OCI-LY7 (cell line): ENCODE results near the gene DIP2C. TPM values are rescaled to one million over a fixed set of nuclear protein-coding genes. Genes with fewer than 3 reads are reported as not detected.

Experiments
- BruUV-seq: library from RNA; stranded (reverse); fragments of 400-500 nt; replicated peaks from 2 replicates; lab custom pipeline; 2021; lab: Mats Ljungman, UMichigan
- CTCF ChIA-PET: fragments of 300-600 bp; sonication (Branson Sonifier 250); formaldehyde crosslinking; loops from one replicate; lab custom pipeline; 2022; ENCODE audit warnings: antibody characterized with exemption; ENCODE audit not compliant: unreplicated experiment; lab: Charles Lee
- POLR2A ChIA-PET: fragments of 300-600 bp; sonication (Branson Sonifier 250); formaldehyde crosslinking; loops from one replicate; lab custom pipeline; 2022; ENCODE audit warnings: antibody characterized with exemption; lab: Charles Lee
- DNase-seq: peaks from one replicate; pipeline ENCODE4 v3.0.0-alpha.2; 2015; ENCODE audit warnings: low spot score
- H2AFZ ChIP-seq: fragments of 200-600 bp; sonication (generic), shearing (Covaris generic); 2 replicates; pipeline ENCODE4 v1.6.1; 2014; ENCODE audit warnings: mild to moderate bottlenecking, antibody characterized with exemption, low read length, moderate library complexity
- H3K27ac ChIP-seq: fragments of 200-600 bp; sonication (generic); 2 replicates; pipeline ENCODE4 v1.5.1; 2014; ENCODE audit warnings: mixed run types, low read depth, mild to moderate bottlenecking, moderate library complexity, low read length, inconsistent platforms; ENCODE audit not compliant: poor library complexity, severe bottlenecking
- H3K36me3 ChIP-seq: fragments of 200-600 bp; sonication (generic); 2 replicates; pipeline ENCODE4 v1.6.1; 2014; ENCODE audit warnings: mild to moderate bottlenecking, antibody characterized with exemption, low read length, moderate library complexity, mixed read lengths; ENCODE audit not compliant: insufficient read depth
- H3K4me1 ChIP-seq: fragments of 200-600 bp; sonication (generic); 2 replicates; pipeline ENCODE4 v1.5.1; 2014; ENCODE audit warnings: mild to moderate bottlenecking, low read length; ENCODE audit not compliant: insufficient read depth, poor library complexity, severe bottlenecking
- H3K4me2 ChIP-seq: fragments of 200-600 bp; sonication (generic); 2 replicates; pipeline ENCODE4 v1.6.1; 2014; ENCODE audit warnings: mild to moderate bottlenecking, low read length
- H3K4me3 ChIP-seq: fragments of 200-600 bp; sonication (generic); 2 replicates; pipeline ENCODE4 v1.5.1; 2014; ENCODE audit warnings: mild to moderate bottlenecking, low read depth, low read length; ENCODE audit not compliant: poor library complexity, severe bottlenecking
- H3K79me2 ChIP-seq: fragments of 200-600 bp; sonication (generic); 2 replicates; pipeline ENCODE4 v1.6.1; 2016; ENCODE audit warnings: low read depth, mild to moderate bottlenecking, low read length, moderate library complexity, mixed read lengths; ENCODE audit not compliant: insufficient read depth
- H3K9me2 ChIP-seq: fragments of 200-600 bp; sonication (generic); 2 replicates; pipeline ENCODE4 v1.6.1; 2016; ENCODE audit warnings: mild to moderate bottlenecking, low read length, mixed read lengths; ENCODE audit not compliant: insufficient read depth
- H3K9me3 ChIP-seq: fragments of 200-600 bp; sonication (generic); 2 replicates; pipeline ENCODE4 v1.6.1; 2014; ENCODE audit warnings: mild to moderate bottlenecking, mixed run types, low read length, mixed read lengths
- H4K20me1 ChIP-seq: fragments of 200-600 bp; sonication (generic); 2 replicates; pipeline ENCODE4 v1.6.1; 2014; ENCODE audit warnings: mild to moderate bottlenecking, antibody characterized with exemption, low read length, moderate library complexity, mixed read lengths; ENCODE audit not compliant: insufficient read depth
- EZH2phosphoT487 ChIP-seq: fragments of 200-600 bp; sonication (generic); IDR thresholded peaks from 2 replicates; pipeline ENCODE4 v1.6.1; 2018; ENCODE audit warnings: low read depth, borderline replicate concordance, mild to moderate bottlenecking, mixed run types, antibody characterized with exemption, low read length, moderate library complexity, mixed read lengths
- intact Hi-C: fragments of 100-400 bp; cut with micrococcal nuclease; formaldehyde crosslinking; loops from one replicate; pipeline ENCODE4 v1.10.0; 2022; ENCODE audit not compliant: unreplicated experiment
- total RNA-seq, 2 experiments: library from RNA; depleted of rRNA in 1 of 2; stranded (reverse); fragments of >200 nt in 1 of 2; shearing (Covaris generic) in 1 of 2; gene quantifications; 2 replicates each; pipeline ENCODE4 v1.2.3, GENCODE V29; 2014 to 2022
- TF ChIP-seq, protein P1 (sequence below): fragments of 200-600 bp; sonication (generic); conservative IDR thresholded peaks from 2 replicates; pipeline ENCODE4 v1.5.1; 2014; ENCODE audit warnings: mild to moderate bottlenecking, antibody characterized with exemption, low read length, moderate library complexity, mixed read lengths

The DIP2C gene
- total RNA-seq, 2 experiments from 2014 or later: 10.9 to 29.5 TPM

DNA sequence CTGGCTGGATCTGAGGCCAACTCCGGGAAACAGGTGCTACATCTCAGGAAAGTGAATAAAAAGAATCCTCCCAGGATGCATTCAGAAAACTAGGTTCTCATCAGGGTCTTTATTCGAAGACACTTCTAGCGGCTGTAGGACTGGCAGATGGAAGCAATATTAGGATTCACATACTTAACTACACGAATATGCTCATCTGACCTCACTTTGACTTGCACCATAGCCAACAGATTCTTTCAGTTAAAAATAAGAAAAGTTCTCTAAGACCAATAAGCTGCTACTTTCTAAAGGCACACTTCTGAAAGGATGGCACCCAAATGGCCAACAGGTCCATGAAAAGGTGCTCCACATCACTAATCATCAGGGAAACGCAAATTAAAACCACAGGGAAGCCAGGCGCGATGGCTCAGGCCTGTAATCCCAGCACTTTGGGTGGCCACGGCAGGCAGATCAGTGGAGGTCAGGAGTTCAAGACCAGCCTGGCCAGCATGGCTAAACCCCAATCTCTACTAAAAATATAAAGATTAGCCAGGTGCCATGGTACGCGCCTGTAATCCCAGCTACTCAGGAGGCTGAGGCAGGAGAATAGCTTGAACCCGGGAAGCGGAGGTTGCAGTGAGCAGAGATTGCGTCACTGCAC, 296.2 kb downstream of the DIP2C start:
- Histone ChIP-seq H3K36me3 (peaks cover 19% of the 10 kb centered on the region; the same call in 1 of the 2 replicates), H3K27ac (no peak overlapping the region), H3K9me3 (no peaks in the 10 kb centered on the region), H3K4me2 (no peak overlapping the region), H3K4me1 (peaks cover 16% of the 10 kb centered on the region), H4K20me1 (no peaks in the 10 kb centered on the region), H3K79me2 (no peaks in the 10 kb centered on the region), H2AFZ (no peak overlapping the region), H3K9me2 (no peaks in the 10 kb centered on the region), H3K4me3 (no peak overlapping the region)
- ChIA-PET POLR2A (interaction anchor here (0.6 kb wide), 1 partner anchor 23 kb away, joined by 3 read pairs; no protein-coding TSS in a partner anchor), CTCF (no interaction called here)
- no peak for DNase-seq
- BruUV-seq: no TSS peak
- intact Hi-C loops: loop anchor here (10.0 kb wide), 1 partner anchor 142 kb away; no protein-coding TSS in a partner anchor
- no peak for TF ChIP-seq EZH2phosphoT487
- TF ChIP-seq, protein P1, sequence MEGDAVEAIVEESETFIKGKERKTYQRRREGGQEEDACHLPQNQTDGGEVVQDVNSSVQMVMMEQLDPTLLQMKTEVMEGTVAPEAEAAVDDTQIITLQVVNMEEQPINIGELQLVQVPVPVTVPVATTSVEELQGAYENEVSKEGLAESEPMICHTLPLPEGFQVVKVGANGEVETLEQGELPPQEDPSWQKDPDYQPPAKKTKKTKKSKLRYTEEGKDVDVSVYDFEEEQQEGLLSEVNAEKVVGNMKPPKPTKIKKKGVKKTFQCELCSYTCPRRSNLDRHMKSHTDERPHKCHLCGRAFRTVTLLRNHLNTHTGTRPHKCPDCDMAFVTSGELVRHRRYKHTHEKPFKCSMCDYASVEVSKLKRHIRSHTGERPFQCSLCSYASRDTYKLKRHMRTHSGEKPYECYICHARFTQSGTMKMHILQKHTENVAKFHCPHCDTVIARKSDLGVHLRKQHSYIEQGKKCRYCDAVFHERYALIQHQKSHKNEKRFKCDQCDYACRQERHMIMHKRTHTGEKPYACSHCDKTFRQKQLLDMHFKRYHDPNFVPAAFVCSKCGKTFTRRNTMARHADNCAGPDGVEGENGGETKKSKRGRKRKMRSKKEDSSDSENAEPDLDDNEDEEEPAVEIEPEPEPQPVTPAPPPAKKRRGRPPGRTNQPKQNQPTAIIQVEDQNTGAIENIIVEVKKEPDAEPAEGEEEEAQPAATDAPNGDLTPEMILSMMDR: no peak

DNA sequence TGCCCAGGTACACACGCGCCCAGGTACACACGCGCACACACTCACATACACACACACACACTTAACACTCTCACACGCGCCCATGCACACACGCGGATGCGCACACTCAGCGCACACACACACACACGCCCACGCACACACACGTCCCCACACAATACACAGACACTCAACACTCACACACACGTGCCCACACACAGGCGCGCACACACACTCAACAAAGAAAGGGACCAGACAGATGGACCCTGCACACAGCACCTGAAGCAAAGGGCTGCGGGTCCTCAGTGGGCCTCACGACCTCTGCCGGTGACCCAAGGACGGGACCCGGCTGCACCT, 296.8 kb downstream of the DIP2C start:
- no peaks in the 10 kb centered on the region for H3K9me2 ChIP-seq
- H4K20me1 ChIP-seq: no peaks in the 10 kb centered on the region
- no peak overlapping the region for H3K27ac ChIP-seq
- peaks cover 19% of the 10 kb centered on the region; the same call in 1 of the 2 replicates for H3K36me3 ChIP-seq
- peaks cover 19% of the 10 kb centered on the region for H3K4me1 ChIP-seq
- ChIA-PET CTCF (no interaction called here), POLR2A (interaction anchor here (0.6 kb wide), 1 partner anchor 22 kb away, joined by 3 read pairs; no protein-coding TSS in a partner anchor)
- no TSS peak for BruUV-seq
- no peaks in the 10 kb centered on the region for H3K9me3 ChIP-seq
- no peak for DNase-seq
- H3K4me3 ChIP-seq: no peak overlapping the region
- H3K79me2 ChIP-seq: no peaks in the 10 kb centered on the region
- H2AFZ ChIP-seq: no peak overlapping the region
- no peak for TF ChIP-seq EZH2phosphoT487
- TF ChIP-seq, protein P1: no peak
- intact Hi-C loops: loop anchor here (10.0 kb wide), 1 partner anchor 142 kb away; no protein-coding TSS in a partner anchor
- no peak overlapping the region for H3K4me2 ChIP-seq
